ENCODE measurements around the gene FOXL2. TPM values are rescaled to one million over a fixed set of nuclear protein-coding genes. Genes with fewer than 3 reads are reported as not detected.

Gene FOXL2
- total and polyA plus RNA-seq, 4 donors = not detected

- TF ChIP-seq SP1 (IDR thresholded peaks at IDR 0.05) = no peak
- no peak for TF ChIP-seq GABPA (IDR thresholded peaks at IDR 0.05 in 1 of 2, conservative IDR thresholded peaks at IDR 0.05 in 1 of 2)
- no peak for TF ChIP-seq FOXA2 (IDR thresholded peaks at IDR 0.05)
- TF ChIP-seq, protein P1, sequence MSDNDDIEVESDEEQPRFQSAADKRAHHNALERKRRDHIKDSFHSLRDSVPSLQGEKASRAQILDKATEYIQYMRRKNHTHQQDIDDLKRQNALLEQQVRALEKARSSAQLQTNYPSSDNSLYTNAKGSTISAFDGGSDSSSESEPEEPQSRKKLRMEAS (IDR thresholded peaks at IDR 0.05) = no peak
- no peak for TF ChIP-seq RAD21 (IDR thresholded peaks at IDR 0.05)
- TF ChIP-seq HNF4G (IDR thresholded peaks at IDR 0.05) = no peak
- no peak for TF ChIP-seq NR2F2 (IDR thresholded peaks at IDR 0.05)
- TF ChIP-seq CTCF (IDR thresholded peaks at IDR 0.05; ENCODE audit: low read depth, low read length, missing input control) = no peak
- no peak for TF ChIP-seq RXRA (IDR thresholded peaks at IDR 0.05)
- no peak for TF ChIP-seq ZBTB33 (IDR thresholded peaks at IDR 0.05)
- TF ChIP-seq ATF3 (IDR thresholded peaks at IDR 0.05) = no peak
- no peak for TF ChIP-seq TAF1 (conservative IDR thresholded peaks at IDR 0.05)
- TF ChIP-seq HNF4A (conservative IDR thresholded peaks at IDR 0.05) = no peak
- no peak for TF ChIP-seq JUND (IDR thresholded peaks at IDR 0.05)
- Histone ChIP-seq H3K4me3 (ENCODE audit: low read depth in 1 of 3, low read length in 3 of 3) (no peak overlapping the region), H3K9ac (ENCODE audit: low read depth in 1 of 2, low read length in 2 of 2) (no peak overlapping the region), H3K36me3 (ENCODE audit: control insufficient read depth in 4 of 4, insufficient read depth in 3 of 4, low read depth in 1 of 4, low read length in 3 of 4) (no peaks in the 10 kb centered on the region), H3K27ac (ENCODE audit: low read depth in 1 of 2, low read length in 2 of 2) (no peak overlapping the region), H3K9me3 (ENCODE audit: control insufficient read depth in 4 of 4, low read length in 3 of 4) (no peaks in the 10 kb centered on the region), H3K27me3 (ENCODE audit: control insufficient read depth in 4 of 4, insufficient read depth in 4 of 4, low read length in 3 of 4) (no peaks in the 10 kb centered on the region), H3K4me1 (ENCODE audit: control insufficient read depth in 4 of 4, insufficient read depth in 4 of 4, low read length in 3 of 4) (no peaks in the 10 kb centered on the region)
- no peak for DNase-seq (ENCODE audit: low spot score)
- 35% methylated on average over 3 of the region's 3 CpGs for WGBS
Observed at GRCh38 chr3:138984816-138985215, 37.9 kb upstream of the FOXL2 start.

GRCh38 chr3:138976047-138976446 lies 29.1 kb upstream of the FOXL2 start:
- H3K36me3 ChIP-seq (ENCODE audit: control insufficient read depth in 4 of 4, insufficient read depth in 3 of 4, low read depth in 1 of 4, low read length in 3 of 4) = no peaks in the 10 kb centered on the region
- no peak for TF ChIP-seq FOXA1 (IDR thresholded peaks at IDR 0.05)
- TF ChIP-seq JUND (IDR thresholded peaks at IDR 0.05) = no peak
- TF ChIP-seq CTCF (IDR thresholded peaks at IDR 0.05; ENCODE audit: low read depth, low read length, missing input control) = no peak
- TF ChIP-seq GABPA (IDR thresholded peaks at IDR 0.05 in 1 of 2, conservative IDR thresholded peaks at IDR 0.05 in 1 of 2) = no peak
- TF ChIP-seq NR2F2 (IDR thresholded peaks at IDR 0.05) = no peak
- TF ChIP-seq FOXA2 (IDR thresholded peaks at IDR 0.05) = no peak
- no peak for TF ChIP-seq HNF4G (IDR thresholded peaks at IDR 0.05)
- no peak for TF ChIP-seq SP1 (IDR thresholded peaks at IDR 0.05)
- no peaks in the 10 kb centered on the region for H3K9me3 ChIP-seq (ENCODE audit: control insufficient read depth in 4 of 4, low read length in 3 of 4)
- H3K27ac ChIP-seq (ENCODE audit: low read depth in 1 of 2, low read length in 2 of 2) = no peak overlapping the region
- H3K9ac ChIP-seq (ENCODE audit: low read depth in 1 of 2, low read length in 2 of 2) = no peak overlapping the region
- no peak overlapping the region for H3K4me3 ChIP-seq (ENCODE audit: low read depth in 1 of 3, low read length in 3 of 3)
- peaks cover 0 to 3% (median 1%) of the 10 kb centered on the region in 4 donors for H3K4me1 ChIP-seq (ENCODE audit: control insufficient read depth in 4 of 4, insufficient read depth in 4 of 4, low read length in 3 of 4)
- no peak for DNase-seq (ENCODE audit: low spot score)
- H3K27me3 ChIP-seq (ENCODE audit: control insufficient read depth in 4 of 4, insufficient read depth in 4 of 4, low read length in 3 of 4) = peaks cover 0 to 2% (median 0%) of the 10 kb centered on the region in 4 donors

Measured in liver (tissue), 9 donors.